Measurements from ENCODE around the gene MMP14. TPM values are rescaled to one million over a fixed set of nuclear protein-coding genes. Genes with fewer than 3 reads are reported as not detected.

Gene MMP14
- total and polyA plus RNA-seq, 11 donors, result 14.0 to 90.6 (median 24.8) TPM

DNA sequence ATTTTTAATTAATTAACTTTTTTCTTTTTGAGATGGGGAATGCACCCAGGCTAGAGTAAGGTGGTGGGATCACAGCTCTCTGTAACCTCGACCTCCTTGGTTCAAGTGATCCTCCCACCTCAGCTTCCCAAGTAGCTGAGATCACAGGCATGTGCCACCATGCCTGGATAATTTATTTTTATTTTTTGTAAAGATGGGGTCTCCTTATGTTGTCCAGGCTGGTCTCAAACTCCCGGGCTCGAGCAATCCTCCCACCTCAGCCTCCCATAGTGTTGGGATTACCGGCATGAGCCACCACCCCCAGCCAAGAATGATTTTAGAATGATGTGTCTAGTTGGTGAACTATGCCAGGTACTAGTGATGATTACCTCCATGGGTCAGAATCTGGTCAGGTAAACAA lies 28.6 kb downstream of the MMP14 start:
- H3K27ac ChIP-seq, result no peak overlapping the region
- peaks cover 0 to 3% (median under 1%) of the 10 kb centered on the region in 12 donors for H3K4me1 ChIP-seq
- H3K4me3 ChIP-seq, result no peak overlapping the region
- no peak for TF ChIP-seq POLR2A (IDR thresholded peaks at IDR 0.05)
- TF ChIP-seq, protein P1, sequence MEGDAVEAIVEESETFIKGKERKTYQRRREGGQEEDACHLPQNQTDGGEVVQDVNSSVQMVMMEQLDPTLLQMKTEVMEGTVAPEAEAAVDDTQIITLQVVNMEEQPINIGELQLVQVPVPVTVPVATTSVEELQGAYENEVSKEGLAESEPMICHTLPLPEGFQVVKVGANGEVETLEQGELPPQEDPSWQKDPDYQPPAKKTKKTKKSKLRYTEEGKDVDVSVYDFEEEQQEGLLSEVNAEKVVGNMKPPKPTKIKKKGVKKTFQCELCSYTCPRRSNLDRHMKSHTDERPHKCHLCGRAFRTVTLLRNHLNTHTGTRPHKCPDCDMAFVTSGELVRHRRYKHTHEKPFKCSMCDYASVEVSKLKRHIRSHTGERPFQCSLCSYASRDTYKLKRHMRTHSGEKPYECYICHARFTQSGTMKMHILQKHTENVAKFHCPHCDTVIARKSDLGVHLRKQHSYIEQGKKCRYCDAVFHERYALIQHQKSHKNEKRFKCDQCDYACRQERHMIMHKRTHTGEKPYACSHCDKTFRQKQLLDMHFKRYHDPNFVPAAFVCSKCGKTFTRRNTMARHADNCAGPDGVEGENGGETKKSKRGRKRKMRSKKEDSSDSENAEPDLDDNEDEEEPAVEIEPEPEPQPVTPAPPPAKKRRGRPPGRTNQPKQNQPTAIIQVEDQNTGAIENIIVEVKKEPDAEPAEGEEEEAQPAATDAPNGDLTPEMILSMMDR (IDR thresholded peaks at IDR 0.05), result no peak
- intact Hi-C loops (cut with DNase I), result no loop called here
- H3K36me3 ChIP-seq, result no peaks in the 10 kb centered on the region
- 84 to 93% (median 88%) methylated on average over 4 of the region's 4 CpGs for WGBS, 4 donors
- no peak for DNase-seq
- no peaks in the 10 kb centered on the region for H3K9me3 ChIP-seq
- no peak for ATAC-seq
- H3K27me3 ChIP-seq, result no peaks in the 10 kb centered on the region

DNA sequence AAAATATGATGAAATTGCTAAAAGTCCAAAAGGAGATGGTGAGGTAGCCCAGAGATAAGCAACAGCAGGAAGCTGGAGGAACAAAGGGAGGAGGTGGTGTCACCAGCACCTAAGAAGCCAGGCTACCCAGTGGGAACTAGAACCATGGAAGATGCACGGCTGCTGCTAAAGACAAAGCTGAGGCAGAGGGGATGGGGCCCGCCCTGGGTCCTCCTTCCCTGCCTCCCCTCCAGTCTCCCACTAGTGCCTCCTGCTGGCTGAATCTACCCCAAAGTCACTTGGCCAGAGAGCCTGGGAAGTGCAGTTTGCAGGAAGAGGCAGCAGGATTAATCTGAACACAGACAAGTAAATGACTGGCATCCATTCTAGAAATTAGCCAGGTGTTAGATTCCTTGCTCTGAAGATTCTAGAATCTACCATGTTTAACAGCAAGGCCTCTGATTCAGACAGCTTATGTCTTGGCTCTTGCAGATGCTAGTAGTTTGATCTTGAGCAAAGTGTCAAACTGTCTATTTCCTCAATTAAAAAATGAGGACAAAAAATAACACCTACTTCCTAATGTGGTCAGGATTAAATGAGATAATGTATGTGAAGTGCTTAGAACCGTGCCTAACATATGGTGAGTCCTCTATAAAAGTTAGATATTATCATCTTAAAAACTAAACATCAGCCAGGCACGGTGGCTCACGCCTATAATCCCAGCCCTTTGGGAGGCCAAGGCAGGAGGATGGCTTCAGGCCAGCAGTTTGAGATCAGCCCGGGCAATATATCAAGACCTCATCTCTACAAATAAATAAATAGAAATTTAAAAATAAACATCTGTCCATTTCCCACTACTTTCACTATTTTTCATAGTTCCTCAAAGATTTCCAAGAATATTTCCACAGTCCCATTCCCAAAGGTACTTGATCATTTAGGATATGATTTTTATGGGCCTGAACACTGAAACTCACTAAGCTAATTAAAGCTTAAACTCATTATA lies 29.3 kb downstream of the MMP14 start:
- Histone ChIP-seq H3K4me3 (no peak overlapping the region), H3K9me3 (no peaks in the 10 kb centered on the region), H3K27ac (no peak overlapping the region), H3K27me3 (no peaks in the 10 kb centered on the region), H3K36me3 (no peaks in the 10 kb centered on the region), H3K4me1 (peaks cover 0 to 9% (median 7%) of the 10 kb centered on the region in 12 donors)
- ATAC-seq, result no peak
- 57 to 64% (median 61%) methylated on average over 6 of the region's 6 CpGs for WGBS, 4 donors
- TF ChIP-seq, protein P1 (IDR thresholded peaks at IDR 0.05), result peak in 4 of 12 donors; percentile 7 to 23 (median 12)
- no peak for TF ChIP-seq POLR2A (IDR thresholded peaks at IDR 0.05)
- DNase-seq, result no peak
- intact Hi-C loops (cut with DNase I), result no loop called here

DNA sequence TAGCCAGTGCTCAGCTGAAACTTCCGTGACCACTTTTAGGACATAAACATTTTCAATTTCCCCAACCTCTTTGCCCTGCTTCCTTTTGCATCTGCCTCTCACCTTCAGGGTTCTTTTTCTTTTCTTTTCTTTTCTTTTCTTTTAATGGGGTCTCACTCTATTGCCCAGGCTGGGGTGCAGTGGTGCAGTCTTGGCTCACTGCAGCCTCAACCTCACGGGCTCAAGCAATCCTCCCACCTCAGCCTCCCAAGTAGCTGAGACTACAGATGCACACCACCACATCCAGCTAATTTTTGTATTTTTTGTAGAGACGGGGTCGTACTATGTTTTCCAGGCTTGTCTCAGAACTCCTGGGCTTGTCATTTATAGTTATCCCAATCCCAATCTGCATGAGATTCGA lies 30.5 kb downstream of the MMP14 start:
- H3K4me1 ChIP-seq, result peaks cover 0 to 13% (median 10%) of the 10 kb centered on the region in 12 donors
- DNase-seq, result no peak
- intact Hi-C loops (cut with DNase I), result no loop called here
- H3K4me3 ChIP-seq, result no peak overlapping the region
- WGBS, 4 donors, result 95 to 98% (median 97%) methylated on average over 5 of the region's 5 CpGs
- ATAC-seq, result no peak
- no peaks in the 10 kb centered on the region for H3K36me3 ChIP-seq
- no peaks in the 10 kb centered on the region for H3K9me3 ChIP-seq
- H3K27me3 ChIP-seq, result no peaks in the 10 kb centered on the region
- H3K27ac ChIP-seq, result no peak overlapping the region
- TF ChIP-seq, protein P1 (IDR thresholded peaks at IDR 0.05), result no peak
- no peak for TF ChIP-seq POLR2A (IDR thresholded peaks at IDR 0.05)

DNA sequence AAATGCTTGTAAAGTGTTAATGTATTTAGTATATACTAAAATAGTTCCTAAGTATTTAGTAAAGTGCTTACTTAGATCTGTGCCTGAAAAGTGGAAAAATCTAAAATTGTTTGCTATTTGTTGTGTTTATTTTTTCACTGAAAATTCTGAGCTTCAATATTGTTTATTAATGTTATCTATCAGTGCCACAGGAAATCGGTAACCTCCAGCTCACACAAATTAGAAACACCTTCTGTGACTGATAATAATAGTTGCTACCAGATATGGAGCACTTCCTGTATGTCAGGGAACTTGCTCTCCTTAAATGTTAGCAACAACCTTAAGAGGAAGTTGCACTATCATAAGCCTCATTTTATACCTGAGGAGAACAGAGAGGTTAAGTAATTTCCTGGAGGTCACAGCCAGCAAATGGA lies 34.4 kb downstream of the MMP14 start:
- ATAC-seq (peak; percentile 6 to 32 (median 16)), DNase-seq (no peak)
- no peaks in the 10 kb centered on the region for H3K9me3 ChIP-seq
- H3K36me3 ChIP-seq, result peaks cover 0 to 29% (median 27%) of the 10 kb centered on the region in 9 donors
- no peak for TF ChIP-seq POLR2A (IDR thresholded peaks at IDR 0.05)
- TF ChIP-seq, protein P1 (IDR thresholded peaks at IDR 0.05), result no peak
- H3K27me3 ChIP-seq, result no peaks in the 10 kb centered on the region
- 2 to 5% (median 3%) methylated on average over 1 of the region's 1 CpG for WGBS, 4 donors
- peak overlapping the region; percentile 66 to 100 (median 95) for H3K4me3 ChIP-seq
- peaks cover 4 to 31% (median 15%) of the 10 kb centered on the region in 12 donors for H3K4me1 ChIP-seq
- H3K27ac ChIP-seq, result peak overlapping the region; percentile 90 to 100 (median 98)
- intact Hi-C loops (cut with DNase I), result loop anchor here in 3 of 10 donors (5.0 kb wide), 2 partner anchors 46 to 56 kb away; partner anchors contain the start of genes RBM23 (in 2 of the 3) and PRMT5 (in 1 of the 3)

Measured in heart left ventricle (tissue), 16 donors.